ENCODE data around the gene KMO.

The KMO gene

DNA sequence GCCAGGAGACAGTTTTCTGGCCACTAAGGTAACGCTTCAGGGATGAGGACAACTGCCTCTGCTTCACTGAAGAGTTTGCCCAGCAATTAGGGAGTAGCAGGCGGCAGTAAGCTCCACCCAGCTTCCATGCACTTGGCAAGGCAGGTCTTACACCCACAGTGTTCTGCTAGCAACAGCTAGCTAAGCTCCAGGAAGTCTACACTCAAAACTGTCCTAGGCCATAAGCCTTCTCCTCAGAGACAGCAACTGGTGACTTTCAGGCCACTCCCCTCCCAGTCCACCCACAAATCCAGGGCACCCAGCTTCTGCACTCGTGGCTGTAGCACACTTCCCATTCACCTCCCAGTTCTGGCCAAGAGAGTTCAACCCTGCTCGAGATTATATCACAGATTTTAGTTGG is 47.3 kb downstream of the KMO start:
- TF ChIP-seq CTCF (IDR thresholded peaks at IDR 0.05; ENCODE audit: low read depth, low read length): no peak
- H3K4me3 ChIP-seq (ENCODE audit: low read depth, low read length): no peak overlapping the region

- TF ChIP-seq CTCF (IDR thresholded peaks at IDR 0.05; ENCODE audit: low read depth, low read length): no peak
- no peak overlapping the region for H3K4me3 ChIP-seq (ENCODE audit: low read depth, low read length)
These were observed 50.7 kb downstream of the KMO start for GRCh38 chr1:241582921-241583321.

- H3K4me3 ChIP-seq (ENCODE audit: low read depth, low read length): no peak overlapping the region
- TF ChIP-seq CTCF (IDR thresholded peaks at IDR 0.05; ENCODE audit: low read depth, low read length): no peak
These were observed 54.8 kb downstream of the KMO start for GRCh38 chr1:241586905-241587512.

- TF ChIP-seq CTCF (IDR thresholded peaks at IDR 0.05; ENCODE audit: low read depth, low read length): no peak
- H3K4me3 ChIP-seq (ENCODE audit: low read depth, low read length): no peak overlapping the region
These were observed 57.3 kb downstream of the KMO start for GRCh38 chr1:241589521-241589920.

GRCh38 chr1:241590719-241591118 is 58.5 kb downstream of the KMO start:
- no peak overlapping the region for H3K4me3 ChIP-seq (ENCODE audit: low read depth, low read length)
- no peak for TF ChIP-seq CTCF (IDR thresholded peaks at IDR 0.05; ENCODE audit: low read depth, low read length)

GRCh38 chr1:241591317-241591716 is 59.1 kb downstream of the KMO start:
- H3K4me3 ChIP-seq (ENCODE audit: low read depth, low read length): no peak overlapping the region
- no peak for TF ChIP-seq CTCF (IDR thresholded peaks at IDR 0.05; ENCODE audit: low read depth, low read length)

DNA sequence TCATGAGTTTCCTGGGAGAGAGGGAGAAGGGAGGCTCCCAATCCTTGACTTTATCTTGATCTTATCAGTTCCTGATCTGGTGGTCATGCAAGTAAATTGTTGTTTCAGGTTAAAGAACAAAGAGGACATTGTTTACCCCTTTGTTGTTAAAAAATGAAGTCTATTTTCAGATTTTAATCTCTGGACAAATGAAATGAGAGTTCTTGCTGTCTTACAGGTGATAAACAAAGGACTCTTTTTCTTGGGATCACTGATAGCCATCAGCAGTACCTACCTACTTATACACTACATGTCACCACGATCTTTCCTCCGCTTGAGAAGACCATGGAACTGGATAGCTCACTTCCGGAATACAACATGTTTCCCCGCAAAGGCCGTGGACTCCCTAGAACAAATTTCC is 59.6 kb downstream of the KMO start:
- no peak overlapping the region for H3K4me3 ChIP-seq (ENCODE audit: low read depth, low read length)
- TF ChIP-seq CTCF (IDR thresholded peaks at IDR 0.05; ENCODE audit: low read depth, low read length): no peak
